DOHH2 (cell line): ENCODE results near the gene LRP2.

Experiments used
- CTCF ChIP-seq: fragments of 200-600 bp; sonication (generic); IDR thresholded peaks from one replicate; pipeline ENCODE4 v1.5.1; 2014; ENCODE audit warnings: antibody characterized with exemption, mild to moderate bottlenecking, low read depth, low read length; ENCODE audit not compliant: poor library complexity, severe bottlenecking
- EZH2phosphoT487 ChIP-seq: fragments of 200-600 bp; sonication (generic); IDR thresholded peaks from 2 replicates; pipeline ENCODE4 v1.6.1; 2017; ENCODE audit warnings: borderline replicate concordance, mild to moderate bottlenecking, antibody characterized with exemption, low read length, moderate library complexity, mixed read lengths

- TF ChIP-seq CTCF (no peak), EZH2phosphoT487 (no peak)
Measured at GRCh38 chr2:169189132-169189531, 173.2 kb downstream of the LRP2 start.
